TTC549 (cell line): ENCODE results near the gene HMOX1.

ENCODE experiments used
- FAIRE-seq: peaks from 2 replicates; lab custom pipeline; 2012; peaks lifted over from hg19 to GRCh38; lab: Jason Lieb, UNC

The HMOX1 gene

DNA sequence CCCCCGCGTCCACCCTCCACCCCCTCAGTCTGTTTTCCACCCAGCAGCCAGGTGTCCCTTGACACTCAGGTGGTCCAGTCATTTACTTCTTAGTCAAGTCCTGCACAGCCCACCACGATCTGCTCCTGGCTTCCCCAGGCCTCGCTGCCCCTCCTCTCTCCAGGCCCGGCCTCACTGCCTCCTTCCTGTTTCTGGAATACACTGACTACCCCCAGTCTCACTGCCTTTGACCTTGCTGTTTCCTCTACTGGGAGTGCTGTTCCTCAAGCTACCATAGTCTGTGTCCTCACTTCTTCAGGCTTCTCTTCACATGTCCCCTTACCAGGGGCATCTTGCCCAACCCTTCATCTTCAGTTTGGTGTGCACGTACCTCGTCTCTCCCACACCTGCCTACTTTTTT, 26.5 kb downstream of the HMOX1 start:
- no peak for FAIRE-seq

DNA sequence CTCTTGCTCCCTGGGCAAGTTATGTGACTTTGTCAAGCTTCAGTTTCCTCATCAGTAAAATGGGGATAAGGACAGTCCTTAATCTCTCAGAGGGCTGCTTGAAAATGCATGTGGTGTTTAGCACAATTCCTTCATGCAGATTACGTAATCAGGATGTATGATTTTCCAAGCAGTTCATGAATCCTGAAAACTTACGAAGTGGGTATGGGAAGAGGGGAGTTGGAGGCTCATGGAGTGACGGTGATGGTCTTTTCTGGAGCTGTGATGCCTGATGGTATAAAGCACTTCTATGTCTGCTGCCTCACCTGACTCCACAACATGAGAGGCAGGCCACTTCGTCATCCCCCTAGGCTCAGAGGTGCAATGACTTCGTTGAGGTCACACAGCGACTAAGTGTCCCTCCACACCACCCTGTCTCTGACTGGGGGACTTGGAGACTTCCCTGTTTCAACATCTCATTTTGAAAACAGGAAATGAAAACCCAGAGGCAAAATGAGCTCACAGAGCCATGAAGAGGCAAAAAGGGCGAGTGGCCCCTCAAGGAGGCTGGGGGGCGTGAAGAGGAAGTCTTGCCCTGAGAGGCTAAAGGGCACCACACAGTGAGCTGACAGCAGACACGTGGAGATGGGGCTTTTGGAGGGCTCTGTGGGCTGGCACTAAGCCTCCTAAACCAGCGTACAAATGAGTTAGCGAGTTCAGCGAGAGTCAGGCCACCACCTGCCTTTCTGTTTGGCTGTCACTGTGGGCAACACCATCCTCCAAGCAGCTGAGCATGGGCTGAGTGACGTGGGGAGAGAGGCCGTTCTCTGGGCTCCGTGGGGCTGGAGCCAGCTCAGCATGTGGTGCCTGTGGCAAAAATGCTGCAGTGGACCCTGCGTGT, 29.1 kb downstream of the HMOX1 start:
- FAIRE-seq, result no peak

DNA sequence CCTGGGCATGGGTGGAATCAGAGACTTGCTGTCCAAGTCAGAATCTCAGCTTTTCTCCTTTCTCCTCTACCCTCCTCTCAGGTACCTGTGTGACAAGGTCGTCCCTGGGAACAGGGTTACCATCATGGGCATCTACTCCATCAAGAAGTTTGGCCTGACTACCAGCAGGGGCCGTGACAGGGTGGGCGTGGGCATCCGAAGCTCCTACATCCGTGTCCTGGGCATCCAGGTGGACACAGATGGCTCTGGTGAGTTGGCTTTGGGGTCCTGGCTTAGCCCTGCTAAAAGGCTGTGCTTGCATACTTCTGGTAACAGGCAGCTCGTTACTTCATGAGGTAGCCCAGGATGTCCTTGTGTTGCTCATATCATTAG, 29.8 kb downstream of the HMOX1 start:
- FAIRE-seq, result no peak

DNA sequence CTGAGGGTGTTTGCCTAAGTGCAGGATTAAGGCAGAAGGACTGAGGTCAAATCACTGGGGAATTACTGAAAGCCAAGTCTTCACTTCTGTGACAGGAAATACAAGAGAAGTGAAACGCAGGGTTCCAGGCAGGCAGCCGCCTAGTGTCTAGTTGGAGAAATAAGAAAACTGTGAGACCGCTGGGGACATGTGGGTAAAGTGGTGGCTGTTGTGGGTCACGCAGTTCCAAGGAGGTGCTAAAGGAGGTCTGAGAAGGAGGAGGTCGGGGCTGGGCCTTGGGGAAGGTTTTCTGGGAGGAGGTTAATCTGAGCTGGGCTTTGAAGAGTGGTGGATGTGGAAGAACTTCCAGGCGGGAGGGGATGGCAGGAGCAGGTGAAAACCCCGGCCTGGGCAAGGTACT, 30.2 kb downstream of the HMOX1 start:
- no peak for FAIRE-seq

DNA sequence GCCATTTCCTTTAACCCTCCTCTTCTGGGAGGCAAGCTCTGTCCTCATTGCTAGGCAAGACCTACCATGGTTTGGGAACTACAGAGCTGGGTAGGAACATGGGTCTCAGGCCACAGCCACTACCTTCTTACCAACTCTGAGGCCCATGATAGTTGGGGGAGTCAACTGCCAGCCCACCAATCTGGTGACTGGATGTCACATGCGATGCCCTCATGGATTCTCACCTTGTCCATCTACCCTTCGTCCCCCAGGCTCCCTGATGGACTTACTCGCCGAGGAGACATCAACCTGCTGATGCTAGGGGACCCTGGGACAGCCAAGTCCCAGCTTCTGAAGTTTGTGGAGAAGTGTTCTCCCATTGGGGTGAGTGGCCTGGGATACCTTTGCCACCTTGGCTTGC, 32.7 kb downstream of the HMOX1 start:
- FAIRE-seq, result no peak

DNA sequence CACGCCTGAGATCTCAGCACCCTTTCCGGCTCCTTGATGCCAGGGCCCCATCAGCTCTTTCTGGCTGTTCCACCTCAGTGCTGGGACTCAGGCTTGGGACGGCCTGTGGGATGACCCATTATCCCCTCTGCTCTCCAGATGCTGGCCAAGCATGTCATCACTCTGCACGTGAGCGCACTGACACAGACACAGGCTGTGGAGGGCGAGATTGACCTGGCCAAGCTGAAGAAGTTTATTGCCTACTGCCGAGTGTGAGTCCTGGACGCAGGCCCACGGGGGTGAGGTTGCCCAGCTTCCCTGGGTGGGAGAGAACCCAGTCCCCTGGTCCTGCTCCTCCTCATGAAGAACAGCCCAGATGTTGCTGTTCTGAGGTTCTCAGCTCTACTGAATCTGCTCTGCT, 36.7 kb downstream of the HMOX1 start:
- FAIRE-seq, result no peak

DNA sequence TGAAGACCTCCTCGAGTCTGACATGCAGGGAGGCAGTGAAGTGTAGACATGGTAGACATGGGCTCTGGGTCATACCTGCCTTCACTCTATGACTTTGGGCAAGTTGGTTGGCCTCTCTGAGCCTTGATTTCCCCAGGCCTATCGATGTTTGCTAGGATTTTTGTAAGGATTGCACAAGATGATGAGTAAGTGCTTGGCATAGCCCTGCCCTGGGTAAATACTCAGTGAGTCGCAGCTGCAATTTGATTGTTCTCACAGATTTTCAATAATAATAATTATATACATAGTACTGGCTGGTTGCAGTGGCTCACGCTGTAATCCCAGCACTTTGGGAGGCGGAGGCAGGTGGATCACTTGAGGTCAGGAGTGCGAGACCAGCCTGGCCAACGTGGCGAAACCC, 37.2 kb downstream of the HMOX1 start:
- no peak for FAIRE-seq

DNA sequence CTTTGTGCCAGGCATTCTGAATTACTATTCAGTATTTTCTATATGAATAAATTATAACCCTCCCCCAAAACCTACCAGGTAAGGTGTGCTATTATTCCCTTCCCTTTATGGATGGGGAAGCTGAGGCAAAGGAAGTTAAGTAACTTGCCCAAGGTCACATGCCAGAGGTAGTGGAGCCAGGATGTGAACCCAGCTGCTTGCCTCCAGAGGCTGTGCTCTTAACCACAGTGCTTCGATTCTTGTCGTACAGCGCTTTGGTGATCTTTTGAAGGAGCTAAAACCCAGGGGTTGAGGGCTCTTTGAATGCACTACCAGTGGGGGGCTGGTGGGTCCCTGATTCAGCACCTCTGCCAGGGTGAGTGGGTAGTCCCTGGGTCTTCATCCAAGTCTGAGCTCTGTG, 37.8 kb downstream of the HMOX1 start:
- FAIRE-seq, result no peak

DNA sequence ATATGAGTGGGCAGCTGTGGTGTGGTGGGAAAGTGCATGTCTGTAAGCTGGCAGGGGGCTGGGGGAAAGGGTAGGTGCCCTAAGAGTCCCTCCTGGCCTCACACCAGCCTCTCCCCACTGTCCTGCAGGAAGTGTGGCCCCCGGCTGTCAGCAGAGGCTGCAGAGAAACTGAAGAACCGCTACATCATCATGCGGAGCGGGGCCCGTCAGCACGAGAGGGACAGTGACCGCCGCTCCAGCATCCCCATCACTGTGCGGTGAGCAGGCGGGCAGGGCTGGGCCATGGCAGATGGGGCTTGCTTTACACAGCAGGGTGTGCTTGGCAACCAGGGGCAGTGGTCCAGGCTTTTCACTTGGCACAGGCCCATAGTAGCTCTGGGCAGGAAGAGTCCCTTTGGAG, 38.9 kb downstream of the HMOX1 start:
- no peak for FAIRE-seq

DNA sequence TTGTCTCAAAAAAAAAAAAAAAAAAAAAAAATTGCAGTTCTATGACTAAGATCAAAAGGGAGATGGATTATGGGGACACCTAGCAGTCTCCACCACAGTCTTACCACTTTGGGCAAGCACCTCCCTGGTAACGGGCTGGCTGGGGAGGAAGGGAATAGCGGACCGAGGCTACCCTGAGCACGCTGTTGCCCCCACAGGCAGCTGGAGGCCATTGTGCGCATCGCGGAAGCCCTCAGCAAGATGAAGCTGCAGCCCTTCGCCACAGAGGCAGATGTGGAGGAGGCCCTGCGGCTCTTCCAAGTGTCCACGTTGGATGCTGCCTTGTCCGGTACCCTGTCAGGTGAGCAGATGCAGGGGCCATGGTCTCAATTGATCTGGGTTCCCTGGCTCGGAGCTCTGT, 40.2 kb downstream of the HMOX1 start:
- no peak for FAIRE-seq

DNA sequence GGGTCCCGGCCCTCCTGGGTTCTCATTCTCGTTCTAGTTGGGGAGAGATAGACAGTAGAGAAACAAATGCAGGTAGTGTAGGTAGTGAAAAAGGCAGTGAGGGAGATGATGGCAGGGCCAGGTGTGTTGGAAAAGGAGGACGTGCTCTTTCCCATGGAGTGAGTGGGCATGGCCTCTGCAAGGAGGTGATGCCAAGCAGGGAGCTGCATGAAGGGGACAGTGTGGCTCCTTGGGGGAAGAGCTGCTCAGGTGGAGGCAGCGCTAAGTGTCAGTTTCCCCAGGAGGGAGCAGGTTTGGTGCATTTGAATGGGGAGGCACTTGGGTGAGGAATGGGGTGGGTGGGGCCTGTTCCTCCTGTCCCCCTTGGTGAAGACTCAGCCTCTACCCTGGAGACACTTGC, 41.2 kb downstream of the HMOX1 start:
- no peak for FAIRE-seq

DNA sequence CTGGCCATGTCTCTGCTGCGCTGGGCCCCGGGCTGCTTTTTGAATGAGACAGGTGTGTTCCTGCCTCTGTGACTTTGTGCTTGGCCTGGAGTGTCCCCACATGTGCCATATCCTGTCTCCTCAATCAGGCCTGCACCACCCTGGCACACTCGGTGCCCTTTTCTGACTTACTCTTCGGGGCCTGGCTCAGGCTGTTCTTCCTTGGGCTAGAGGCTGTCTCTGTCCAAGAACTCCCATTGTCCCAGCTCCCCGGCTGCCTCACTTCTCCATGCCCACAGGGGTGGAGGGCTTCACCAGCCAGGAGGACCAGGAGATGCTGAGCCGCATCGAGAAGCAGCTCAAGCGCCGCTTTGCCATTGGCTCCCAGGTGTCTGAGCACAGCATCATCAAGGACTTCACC, 42.0 kb downstream of the HMOX1 start:
- no peak for FAIRE-seq

DNA sequence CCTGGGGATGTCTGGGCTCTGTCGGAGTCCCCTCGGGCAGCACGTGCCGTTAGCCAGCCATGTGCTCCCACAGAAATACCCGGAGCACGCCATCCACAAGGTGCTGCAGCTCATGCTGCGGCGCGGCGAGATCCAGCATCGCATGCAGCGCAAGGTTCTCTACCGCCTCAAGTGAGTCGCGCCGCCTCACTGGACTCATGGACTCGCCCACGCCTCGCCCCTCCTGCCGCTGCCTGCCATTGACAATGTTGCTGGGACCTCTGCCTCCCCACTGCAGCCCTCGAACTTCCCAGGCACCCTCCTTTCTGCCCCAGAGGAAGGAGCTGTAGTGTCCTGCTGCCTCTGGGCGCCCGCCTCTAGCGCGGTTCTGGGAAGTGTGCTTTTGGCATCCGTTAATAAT, 43.2 kb downstream of the HMOX1 start:
- FAIRE-seq, result no peak

DNA sequence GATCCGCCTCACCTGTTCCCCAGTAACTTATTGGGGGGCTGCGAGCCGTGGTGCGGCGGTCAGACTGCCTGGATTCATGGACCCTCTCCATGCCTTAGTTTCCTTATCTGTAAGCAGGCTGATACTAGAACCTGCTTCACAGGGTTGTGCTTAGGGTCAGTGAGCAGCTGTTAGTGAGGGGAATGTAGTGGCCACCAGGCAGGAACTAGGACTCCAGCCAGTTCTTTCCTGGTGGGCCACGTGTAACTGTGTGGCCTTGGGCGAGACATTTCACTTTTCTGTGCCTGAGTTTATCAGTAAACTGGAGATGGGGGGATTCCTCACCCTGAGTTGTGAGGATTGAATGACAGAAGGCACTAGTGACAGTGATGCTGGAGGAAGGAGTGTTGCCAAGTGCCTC, 43.9 kb downstream of the HMOX1 start:
- FAIRE-seq, result no peak

DNA sequence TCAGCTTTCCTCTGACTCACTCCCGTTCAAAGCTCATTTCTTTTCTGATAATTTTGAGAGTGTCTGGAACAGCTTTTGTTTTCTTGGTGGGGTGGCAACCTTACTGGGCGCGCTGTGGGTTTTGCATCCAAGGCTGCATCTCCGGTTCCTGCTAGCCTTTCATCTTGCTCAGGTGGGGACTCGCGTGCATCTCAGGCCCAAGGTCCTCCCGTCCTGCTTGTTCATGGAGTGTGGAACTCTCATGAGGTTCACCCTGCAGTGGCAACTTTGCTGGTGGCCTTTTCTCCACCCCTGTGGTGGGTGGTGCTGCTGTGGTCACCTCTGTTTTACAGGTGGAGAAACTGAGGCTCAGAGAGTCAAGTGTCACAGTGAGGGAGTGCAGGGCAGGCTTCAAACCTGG, 44.6 kb downstream of the HMOX1 start:
- FAIRE-seq, result no peak

DNA sequence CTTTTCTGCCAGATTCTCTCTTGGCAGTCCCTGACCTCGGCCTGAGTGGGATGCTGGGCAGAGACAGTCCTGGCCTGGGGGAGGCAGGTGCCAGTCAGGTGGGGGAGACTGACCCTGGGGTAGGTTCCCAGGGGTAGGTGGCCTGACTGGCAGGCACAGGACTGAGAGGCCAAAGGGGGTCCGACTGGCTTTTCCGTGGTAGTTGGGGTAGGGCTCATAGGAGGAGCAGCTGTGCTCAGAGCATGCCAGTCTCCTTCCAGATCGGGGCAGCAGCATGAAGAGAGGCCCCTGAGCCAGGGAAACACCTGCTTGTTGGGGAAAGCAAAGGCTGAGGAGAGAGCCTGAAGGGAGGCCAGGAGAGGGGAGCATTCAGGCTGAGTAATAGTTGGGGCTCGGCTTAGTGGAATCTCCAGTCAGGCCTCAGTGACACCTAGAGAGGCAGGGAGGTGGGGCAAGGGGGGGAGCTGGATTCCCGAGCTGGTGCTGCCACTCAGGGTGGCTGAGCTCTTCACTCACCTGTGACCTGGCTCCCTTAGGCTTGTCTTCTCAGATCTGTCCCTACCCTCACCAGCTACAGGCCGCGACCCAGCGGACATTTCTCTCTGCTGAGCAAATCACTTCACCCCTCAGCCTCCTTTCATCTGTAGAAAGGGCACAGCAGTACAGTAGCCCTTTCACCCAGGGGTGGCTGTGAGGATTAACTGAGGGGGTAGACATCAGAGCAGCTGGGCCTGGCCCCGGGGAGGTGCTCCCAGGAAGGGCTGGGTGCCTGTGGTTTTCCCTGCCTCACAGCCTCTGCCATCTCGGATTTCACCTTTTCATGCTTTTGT, 45.3 kb downstream of the HMOX1 start:
- FAIRE-seq, result no peak

DNA sequence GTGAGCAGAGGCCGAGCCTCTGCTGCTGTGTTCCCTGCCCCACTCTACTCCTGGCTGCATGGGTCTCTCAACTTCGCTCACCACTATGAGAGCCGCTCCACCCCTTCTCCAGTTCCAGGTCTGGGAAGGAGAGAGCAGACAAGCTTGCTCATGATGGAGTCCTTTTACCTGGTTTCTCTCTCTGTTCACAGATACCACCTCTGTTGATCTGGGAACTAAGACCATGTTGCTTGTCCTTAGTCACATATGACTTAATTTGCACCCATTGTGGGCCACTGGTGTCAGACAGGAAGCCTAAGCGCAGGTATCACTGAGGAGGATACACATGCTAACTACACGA, 45.9 kb downstream of the HMOX1 start:
- FAIRE-seq, result no peak

DNA sequence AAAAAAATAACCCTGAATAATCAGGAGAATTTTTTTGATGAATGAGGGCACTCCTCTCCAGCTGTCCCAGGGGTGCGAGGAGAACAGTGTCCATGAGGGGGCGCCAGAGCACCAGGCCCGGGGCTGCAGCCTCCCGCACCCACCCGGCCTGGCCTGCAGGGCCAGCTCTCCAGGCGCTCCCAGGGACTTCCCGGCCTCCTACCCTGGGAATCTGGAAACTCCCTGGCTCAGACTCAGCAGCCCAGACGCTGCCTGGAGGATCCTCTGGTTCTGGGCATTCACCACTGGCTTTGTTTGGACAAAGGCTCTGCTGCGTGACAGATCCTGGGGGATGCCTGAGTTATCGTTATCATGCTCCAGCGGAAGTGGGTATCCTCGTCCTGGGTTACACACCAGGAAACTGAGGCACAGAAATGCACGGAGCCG, 50.0 kb downstream of the HMOX1 start:
- no peak for FAIRE-seq

DNA sequence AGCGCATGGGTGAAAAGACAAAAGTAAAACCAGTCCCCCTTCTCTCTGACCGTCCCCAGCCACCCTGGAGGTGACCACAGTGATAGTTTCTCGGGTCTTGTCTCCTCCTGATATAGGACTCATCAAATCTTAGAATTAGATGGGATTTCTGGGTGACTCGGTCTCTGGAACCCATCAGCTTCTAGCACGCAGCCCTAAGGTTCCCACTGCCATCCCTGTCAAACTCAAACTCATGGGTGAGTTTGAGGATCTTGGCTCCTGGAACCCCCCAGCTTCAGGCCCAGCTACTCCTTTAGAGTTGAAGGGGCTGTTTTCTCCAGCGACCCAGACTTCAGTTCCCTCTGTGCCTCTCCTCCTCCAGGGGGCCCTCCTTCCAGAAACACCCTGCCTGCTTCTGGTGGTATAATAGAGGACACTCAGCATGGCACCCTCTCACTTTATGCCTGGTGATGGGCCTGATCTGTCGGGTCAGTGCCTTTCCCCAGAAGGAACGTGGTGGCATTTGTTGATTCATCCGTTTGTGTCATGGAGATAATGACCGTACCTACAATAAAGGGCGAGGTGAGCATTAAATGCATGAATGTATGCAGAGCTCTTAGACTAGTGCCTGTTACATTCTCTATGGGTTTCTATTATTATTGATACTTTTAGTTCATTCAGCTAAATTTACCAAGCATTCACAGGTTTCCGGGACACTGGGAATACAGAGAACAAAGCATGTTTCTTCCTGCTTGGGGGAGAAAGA, 50.8 kb downstream of the HMOX1 start:
- no peak for FAIRE-seq

DNA sequence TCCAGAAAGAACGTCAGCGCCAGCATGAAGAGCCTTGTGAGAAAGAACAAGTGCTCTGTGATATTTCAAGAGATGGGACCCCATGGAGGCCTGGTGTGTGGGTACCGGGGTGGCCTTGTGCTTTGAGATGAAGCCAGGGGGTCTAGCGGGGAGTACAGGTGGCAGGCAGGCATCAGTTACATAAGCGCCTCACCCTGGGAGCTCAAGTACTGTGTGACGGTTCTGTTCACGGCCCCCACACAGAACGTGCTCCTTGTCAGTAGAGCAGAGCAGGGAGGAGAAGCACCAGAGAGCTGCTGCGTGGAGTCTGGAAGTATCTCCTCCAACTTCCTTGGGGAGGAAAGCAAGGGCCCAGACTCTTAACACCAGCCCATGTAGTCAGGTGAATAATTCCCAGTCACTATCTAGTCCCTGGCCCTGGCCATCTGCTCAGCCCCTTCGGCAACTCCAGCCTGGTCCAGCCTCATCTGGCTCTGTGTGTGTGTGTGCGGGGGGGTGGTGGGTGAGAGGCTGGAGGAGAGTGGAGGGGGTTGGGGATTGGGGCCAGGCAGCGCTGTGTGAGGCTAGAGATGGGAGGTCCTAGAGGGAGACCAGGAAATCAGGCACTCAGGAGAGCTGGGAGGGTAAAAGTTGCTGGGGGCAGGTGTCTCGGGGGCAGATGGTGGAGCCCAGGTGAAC, 51.5 kb downstream of the HMOX1 start:
- FAIRE-seq, result no peak

DNA sequence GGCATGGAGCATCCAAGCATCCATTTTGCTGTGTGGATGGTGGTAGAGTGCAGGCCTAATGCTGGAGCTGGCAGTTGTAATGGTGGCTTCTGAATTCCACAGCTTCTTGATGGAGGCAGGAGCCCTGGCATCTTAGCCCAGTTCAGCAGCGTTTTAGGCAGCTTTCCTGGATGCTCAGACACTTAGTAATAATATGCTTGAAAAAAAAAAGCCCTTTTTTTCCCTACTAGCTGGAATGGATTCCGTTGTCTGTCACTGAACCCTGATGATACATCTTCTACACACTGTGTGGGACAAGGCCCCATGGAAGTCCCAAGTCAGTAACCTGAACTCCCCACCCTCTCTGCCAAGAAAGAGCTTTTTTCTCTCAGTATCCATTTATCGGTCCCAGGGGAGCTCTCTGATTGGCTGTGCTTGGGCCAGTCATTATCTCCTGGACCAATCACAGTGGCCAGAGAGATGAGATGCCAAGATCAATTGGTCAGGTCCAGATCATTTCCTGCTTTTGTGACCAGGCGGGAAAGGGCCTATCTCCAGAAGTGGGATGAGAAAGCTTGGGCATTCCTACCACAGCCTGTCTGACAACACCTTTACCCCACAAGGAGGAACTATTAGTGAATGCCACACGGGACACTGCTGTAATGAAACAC, 53.3 kb downstream of the HMOX1 start:
- FAIRE-seq, result no peak

DNA sequence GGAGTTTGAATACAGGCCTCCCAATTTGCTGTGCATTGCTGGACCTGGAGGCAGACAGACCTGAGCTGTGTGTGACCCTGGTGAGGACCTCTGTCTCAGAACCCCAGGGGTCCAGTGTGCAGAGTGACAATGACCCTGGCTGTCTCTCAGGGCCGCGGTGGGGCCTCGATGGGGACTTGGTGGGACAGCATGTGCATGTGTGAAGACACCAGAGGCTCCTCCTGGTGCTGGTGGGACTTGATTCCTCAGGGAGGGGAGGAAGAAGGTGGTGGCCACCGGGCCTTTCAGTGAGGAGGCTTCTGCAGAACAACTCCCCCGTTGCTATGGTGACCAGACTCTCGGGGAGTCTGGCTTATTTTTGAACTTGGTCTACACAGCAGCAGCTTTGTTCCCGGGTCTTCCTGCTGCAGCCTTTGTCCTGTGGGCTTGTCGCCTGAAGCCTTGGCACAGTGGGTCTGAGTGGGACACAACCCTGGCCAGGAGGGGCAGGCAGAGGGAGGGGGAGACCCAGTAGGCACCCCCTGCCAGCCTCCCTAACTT, 54.4 kb downstream of the HMOX1 start:
- FAIRE-seq, result no peak
